Fibroblast of villous mesenchyme (primary cell): ENCODE data around the gene ANO6. TPM values are rescaled to one million over a fixed set of nuclear protein-coding genes. Genes with fewer than 3 reads are reported as not detected.

Experiments
- DNase-seq: peaks from one replicate; pipeline ENCODE4 v3.0.0-alpha.2; 2010; ENCODE audit warnings: low read depth
- H3K4me3 ChIP-seq: 2 replicates; pipeline ENCODE4 v1.5.1; 2011; ENCODE audit warnings: low read depth, mild to moderate bottlenecking, low read length
- CTCF ChIP-seq: IDR thresholded peaks from 2 replicates; pipeline ENCODE4 v1.5.1; 2012; ENCODE audit warnings: low read depth, mild to moderate bottlenecking, low read length; ENCODE audit not compliant: insufficient read depth
- total RNA-seq: library from RNA; depleted of rRNA; stranded (reverse); fragments of >200 nt; gene quantifications from 2 replicates; pipeline ENCODE4 v1.2.3, GENCODE V29; 2012

Gene ANO6
- total RNA-seq, 1 donor = 91.5 TPM

GRCh38 chr12:45350861-45351260 lies 135.0 kb downstream of the ANO6 start:
- no peak for TF ChIP-seq CTCF
- no peak overlapping the region for H3K4me3 ChIP-seq
- DNase-seq = no peak

GRCh38 chr12:45351921-45352670 lies 136.2 kb downstream of the ANO6 start:
- peak; percentile 43 for DNase-seq
- H3K4me3 ChIP-seq = no peak overlapping the region
- no peak for TF ChIP-seq CTCF

- no peak for DNase-seq
- no peak for TF ChIP-seq CTCF
- no peak overlapping the region for H3K4me3 ChIP-seq
Observed at GRCh38 chr12:45353944-45354343, 138.0 kb downstream of the ANO6 start.

- no peak for TF ChIP-seq CTCF
- no peak overlapping the region for H3K4me3 ChIP-seq
- no peak for DNase-seq
Observed at GRCh38 chr12:45354399-45354798, 138.5 kb downstream of the ANO6 start.

- DNase-seq = peak; percentile 58
- TF ChIP-seq CTCF = no peak
Observed at GRCh38 chr12:45355730-45356129, 139.8 kb downstream of the ANO6 start.

GRCh38 chr12:45356822-45357538 lies 141.1 kb downstream of the ANO6 start:
- no peak overlapping the region for H3K4me3 ChIP-seq
- no peak for DNase-seq
- TF ChIP-seq CTCF = no peak

More at GRCh38 chr12:45355730-45356129, 139.8 kb downstream of the ANO6 start:
- H3K4me3 ChIP-seq = no peak overlapping the region
